Measurements from ENCODE around the gene ZNF236. TPM values are rescaled to one million over a fixed set of nuclear protein-coding genes. Genes with fewer than 3 reads are reported as not detected.

ZNF236 gene
- total and polyA plus RNA-seq, 2 donors (not counting 3 experiments of a cell fraction or from before 2014, with no cell fraction given) = 4.5 to 14.7 TPM

- H3K36me3 ChIP-seq (ENCODE audit: control insufficient read depth in 2 of 2, extremely low read depth in 1 of 2, insufficient read depth in 2 of 2, low read length in 2 of 2) = peaks cover 0 to 6% of the 10 kb centered on the region in 2 experiments
- BruUV-seq (replicated peaks) = no TSS peak
- dilution Hi-C loops (cut with MboI; ENCODE audit: extremely low pct_ligation_motif_present, low sequenced_read_pairs) = no loop called here
Measured at GRCh38 chr18:76911440-76911839, 89.1 kb downstream of the ZNF236 start.

More at GRCh38 chr18:76911440-76911839, 89.1 kb downstream of the ZNF236 start:
- Histone ChIP-seq H3K79me2 (ENCODE audit: control insufficient read depth, insufficient read depth, low read length) (no peaks in the 10 kb centered on the region), H3K9me3 (replicated peaks; ENCODE audit: control insufficient read depth, insufficient read depth, low read length) (no peaks in the 10 kb centered on the region), H2AFZ (ENCODE audit: low read depth, low read length) (no peak overlapping the region), H3K9ac (replicated peaks; ENCODE audit: extremely low read depth, insufficient read depth, low read length) (no peak overlapping the region), H4K20me1 (replicated peaks; ENCODE audit: control insufficient read depth, extremely low read depth, insufficient read depth, low read length) (no peaks in the 10 kb centered on the region), H3K27me3 (ENCODE audit: control insufficient read depth in 2 of 2, insufficient read depth in 2 of 2, low read length in 2 of 2) (no peaks in the 10 kb centered on the region), H3K27ac (ENCODE audit: insufficient read depth, low read depth, low read length) (no peak overlapping the region), H3K4me2 (ENCODE audit: insufficient read depth, low read length) (no peak overlapping the region), H3K4me3 (replicated peaks in 1 of 3; ENCODE audit: insufficient read depth in 1 of 3, low read depth in 1 of 3, low read length in 3 of 3) (no peak overlapping the region), H3K4me1 (ENCODE audit: control insufficient read depth, extremely low read depth, insufficient read depth, low read length) (no peaks in the 10 kb centered on the region), H3K9me1 (replicated peaks; ENCODE audit: control insufficient read depth, extremely low read depth, insufficient read depth, low read length) (no peaks in the 10 kb centered on the region)
- ChIA-PET CTCF (interaction anchor here (0.9 to 2.5 kb wide), 2 partner anchors 11 to 12 kb away, joined by 3 to 8 read pairs; no protein-coding TSS in a partner anchor), POLR2A (no interaction called here)
- no peak for FAIRE-seq
- no peak for TF ChIP-seq MYC (IDR thresholded peaks at IDR 0.05; ENCODE audit: low read depth, low read length)
- TF ChIP-seq JUN (IDR thresholded peaks at IDR 0.05; ENCODE audit: borderline replicate concordance, insufficient read depth, insufficient read length, low read depth) = no peak
- TF ChIP-seq CTCF (IDR thresholded peaks at IDR 0.05; ENCODE audit: extremely low read depth in 1 of 2, insufficient read depth in 1 of 2, low read depth in 1 of 2, low read length in 2 of 2) = no peak
- TF ChIP-seq POLR2A (IDR thresholded peaks at IDR 0.05; ENCODE audit: low read depth, low read length) = no peak
- TF ChIP-seq FOS (IDR thresholded peaks at IDR 0.05; ENCODE audit: borderline replicate concordance, insufficient read depth, low read length) = no peak
- TF ChIP-seq EZH2 (IDR thresholded peaks at IDR 0.05; ENCODE audit: borderline replicate concordance, low read depth, low read length, severe bottlenecking) = no peak
- no peak for TF ChIP-seq GATA2 (IDR thresholded peaks at IDR 0.05; ENCODE audit: insufficient read depth, insufficient read length, low read depth, low read length)
- TF ChIP-seq, protein P1, sequence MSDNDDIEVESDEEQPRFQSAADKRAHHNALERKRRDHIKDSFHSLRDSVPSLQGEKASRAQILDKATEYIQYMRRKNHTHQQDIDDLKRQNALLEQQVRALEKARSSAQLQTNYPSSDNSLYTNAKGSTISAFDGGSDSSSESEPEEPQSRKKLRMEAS (IDR thresholded peaks at IDR 0.05; ENCODE audit: insufficient read depth, insufficient read length) = no peak
- no peak for TF ChIP-seq POLR2AphosphoS5 (IDR thresholded peaks at IDR 0.05; ENCODE audit: insufficient read depth, low read depth, low read length)
- DNase-seq (ENCODE audit: low read depth, low spot score) = no peak
- intact Hi-C loops (cut with micrococcal nuclease) = no loop called here

All from endothelial cell of umbilical vein (primary cell).